ENCODE results near the gene HSPBP1. TPM values are rescaled to one million over a fixed set of nuclear protein-coding genes. Genes with fewer than 3 reads are reported as not detected.
A peak's percentile ranks its signal among the peaks of the same experiment; 100 is the strongest.

Gene HSPBP1
- polyA plus RNA-seq, 1 donor from 2014 or later: 61.1 TPM

DNA sequence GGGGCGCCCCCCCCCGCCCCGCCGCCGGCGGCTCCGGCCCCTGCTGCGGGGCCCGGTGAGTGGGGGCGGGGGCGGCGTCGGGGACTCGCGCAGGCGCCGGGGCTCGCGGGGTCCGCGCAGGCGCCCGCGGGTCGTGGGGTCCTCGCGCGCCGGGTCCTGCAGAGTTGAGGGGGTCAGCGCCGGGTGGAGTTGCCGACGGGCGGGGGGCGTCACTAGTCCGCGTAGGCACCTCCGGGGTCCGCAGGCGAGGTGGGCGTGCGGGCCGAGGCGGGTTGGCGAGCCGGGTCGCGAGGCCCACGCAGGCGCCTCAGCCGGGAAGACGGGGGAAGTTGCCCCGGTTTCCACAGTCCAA, 21.5 kb downstream of the HSPBP1 start:
- TF ChIP-seq, protein P1, sequence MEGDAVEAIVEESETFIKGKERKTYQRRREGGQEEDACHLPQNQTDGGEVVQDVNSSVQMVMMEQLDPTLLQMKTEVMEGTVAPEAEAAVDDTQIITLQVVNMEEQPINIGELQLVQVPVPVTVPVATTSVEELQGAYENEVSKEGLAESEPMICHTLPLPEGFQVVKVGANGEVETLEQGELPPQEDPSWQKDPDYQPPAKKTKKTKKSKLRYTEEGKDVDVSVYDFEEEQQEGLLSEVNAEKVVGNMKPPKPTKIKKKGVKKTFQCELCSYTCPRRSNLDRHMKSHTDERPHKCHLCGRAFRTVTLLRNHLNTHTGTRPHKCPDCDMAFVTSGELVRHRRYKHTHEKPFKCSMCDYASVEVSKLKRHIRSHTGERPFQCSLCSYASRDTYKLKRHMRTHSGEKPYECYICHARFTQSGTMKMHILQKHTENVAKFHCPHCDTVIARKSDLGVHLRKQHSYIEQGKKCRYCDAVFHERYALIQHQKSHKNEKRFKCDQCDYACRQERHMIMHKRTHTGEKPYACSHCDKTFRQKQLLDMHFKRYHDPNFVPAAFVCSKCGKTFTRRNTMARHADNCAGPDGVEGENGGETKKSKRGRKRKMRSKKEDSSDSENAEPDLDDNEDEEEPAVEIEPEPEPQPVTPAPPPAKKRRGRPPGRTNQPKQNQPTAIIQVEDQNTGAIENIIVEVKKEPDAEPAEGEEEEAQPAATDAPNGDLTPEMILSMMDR (IDR thresholded peaks at IDR 0.05; ENCODE audit: poor library complexity, severe bottlenecking): no peak
- TF ChIP-seq TAF1 (IDR thresholded peaks at IDR 0.05; ENCODE audit: low read depth) (no peak), MXI1 (conservative IDR thresholded peaks at IDR 0.05; ENCODE audit: poor library complexity, severe bottlenecking) (no peak), EZH2 (IDR thresholded peaks at IDR 0.05; ENCODE audit: borderline replicate concordance, insufficient read depth, low read length, poor library complexity, severe bottlenecking) (no peak), EP300 (conservative IDR thresholded peaks at IDR 0.05; ENCODE audit: poor library complexity, severe bottlenecking) (no peak), POLR2AphosphoS5 (IDR thresholded peaks at IDR 0.05) (no peak), SMC3 (conservative IDR thresholded peaks at IDR 0.05; ENCODE audit: poor library complexity) (no peak), RAD21 (conservative IDR thresholded peaks at IDR 0.05) (no peak)
- TF ChIP-seq, protein P2, sequence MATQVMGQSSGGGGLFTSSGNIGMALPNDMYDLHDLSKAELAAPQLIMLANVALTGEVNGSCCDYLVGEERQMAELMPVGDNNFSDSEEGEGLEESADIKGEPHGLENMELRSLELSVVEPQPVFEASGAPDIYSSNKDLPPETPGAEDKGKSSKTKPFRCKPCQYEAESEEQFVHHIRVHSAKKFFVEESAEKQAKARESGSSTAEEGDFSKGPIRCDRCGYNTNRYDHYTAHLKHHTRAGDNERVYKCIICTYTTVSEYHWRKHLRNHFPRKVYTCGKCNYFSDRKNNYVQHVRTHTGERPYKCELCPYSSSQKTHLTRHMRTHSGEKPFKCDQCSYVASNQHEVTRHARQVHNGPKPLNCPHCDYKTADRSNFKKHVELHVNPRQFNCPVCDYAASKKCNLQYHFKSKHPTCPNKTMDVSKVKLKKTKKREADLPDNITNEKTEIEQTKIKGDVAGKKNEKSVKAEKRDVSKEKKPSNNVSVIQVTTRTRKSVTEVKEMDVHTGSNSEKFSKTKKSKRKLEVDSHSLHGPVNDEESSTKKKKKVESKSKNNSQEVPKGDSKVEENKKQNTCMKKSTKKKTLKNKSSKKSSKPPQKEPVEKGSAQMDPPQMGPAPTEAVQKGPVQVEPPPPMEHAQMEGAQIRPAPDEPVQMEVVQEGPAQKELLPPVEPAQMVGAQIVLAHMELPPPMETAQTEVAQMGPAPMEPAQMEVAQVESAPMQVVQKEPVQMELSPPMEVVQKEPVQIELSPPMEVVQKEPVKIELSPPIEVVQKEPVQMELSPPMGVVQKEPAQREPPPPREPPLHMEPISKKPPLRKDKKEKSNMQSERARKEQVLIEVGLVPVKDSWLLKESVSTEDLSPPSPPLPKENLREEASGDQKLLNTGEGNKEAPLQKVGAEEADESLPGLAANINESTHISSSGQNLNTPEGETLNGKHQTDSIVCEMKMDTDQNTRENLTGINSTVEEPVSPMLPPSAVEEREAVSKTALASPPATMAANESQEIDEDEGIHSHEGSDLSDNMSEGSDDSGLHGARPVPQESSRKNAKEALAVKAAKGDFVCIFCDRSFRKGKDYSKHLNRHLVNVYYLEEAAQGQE (IDR thresholded peaks at IDR 0.05; ENCODE audit: borderline replicate concordance): no peak
- Histone ChIP-seq H3K4me3 (ENCODE audit: low read length) (peak overlapping the region; percentile 95), H3K27ac (ENCODE audit: low read length) (peak overlapping the region; percentile 92), H3F3A (ENCODE audit: insufficient read depth, low read length, poor library complexity, severe bottlenecking) (no peaks in the 10 kb centered on the region), H3K9me2 (ENCODE audit: insufficient read depth, low read length) (no peaks in the 10 kb centered on the region), H3K9me3 (ENCODE audit: low read length) (no peaks in the 10 kb centered on the region), H2AFZ (ENCODE audit: low read depth, low read length) (peak overlapping the region; percentile 80), H3K27me3 (ENCODE audit: insufficient read depth, low read depth, low read length) (no peaks in the 10 kb centered on the region), H4K20me1 (ENCODE audit: insufficient read depth) (peaks cover 10% of the 10 kb centered on the region), H3K4me2 (ENCODE audit: low read length) (no peak overlapping the region), H3K79me2 (replicated peaks; ENCODE audit: insufficient read depth, low read length) (peaks cover 41% of the 10 kb centered on the region), H3K9ac (ENCODE audit: low read length) (peak overlapping the region; percentile 95), H3K36me3 (ENCODE audit: insufficient read depth, low read length) (no peaks in the 10 kb centered on the region)

DNA sequence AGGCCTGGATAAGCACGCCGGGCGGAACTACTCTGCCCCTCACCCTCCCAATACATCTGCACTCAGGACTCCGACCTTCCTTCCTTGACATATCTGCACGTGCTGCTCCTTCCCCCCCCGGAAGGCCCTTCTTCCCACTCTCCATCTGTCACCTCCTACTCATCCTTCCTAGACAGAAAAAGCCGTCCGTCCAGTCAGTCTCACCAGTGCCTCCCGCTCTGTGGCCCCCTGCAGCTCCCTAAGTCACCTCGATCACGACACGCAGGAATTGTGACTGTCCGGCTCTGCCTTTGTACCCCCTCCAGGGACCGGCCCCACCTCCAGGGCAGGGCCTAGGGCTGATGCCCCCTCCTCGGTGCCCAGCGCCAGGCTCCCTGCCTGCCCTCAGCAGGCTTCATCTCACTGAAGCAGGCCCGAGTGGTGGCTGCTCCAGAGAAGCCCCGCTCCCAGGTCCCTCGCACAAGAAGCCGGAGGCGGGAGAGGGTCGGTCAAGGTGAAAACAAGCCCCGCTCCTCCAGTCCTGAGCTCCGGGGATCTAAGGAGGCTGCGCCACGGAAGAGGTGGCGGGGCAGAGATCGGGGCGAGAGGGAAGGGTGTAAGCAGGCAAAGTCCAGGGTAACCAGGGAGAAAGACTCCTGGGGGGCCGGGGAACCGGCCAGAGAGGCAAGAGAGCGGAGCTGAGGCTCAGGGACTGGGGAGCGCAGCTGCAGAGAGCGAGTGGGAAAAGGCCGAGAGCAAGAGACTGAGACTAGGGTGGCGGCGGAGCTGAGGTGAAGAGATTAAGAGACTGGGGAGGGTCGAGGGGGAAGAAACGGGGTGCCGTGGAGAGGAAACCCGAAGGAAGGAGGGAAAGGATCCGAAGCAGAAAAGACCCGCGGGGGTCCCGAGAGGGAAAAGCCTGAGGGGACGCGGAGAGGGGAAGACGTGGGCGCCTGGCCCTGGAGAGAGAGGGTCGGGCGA, 22.2 kb downstream of the HSPBP1 start:
- TF ChIP-seq POLR2AphosphoS5 (IDR thresholded peaks at IDR 0.05): no peak
- TF ChIP-seq RAD21 (conservative IDR thresholded peaks at IDR 0.05): peak; percentile 15
- Histone ChIP-seq H3K9ac (ENCODE audit: low read length) (peak overlapping the region; percentile 95), H4K20me1 (ENCODE audit: insufficient read depth) (peaks cover 10% of the 10 kb centered on the region), H3K4me2 (ENCODE audit: low read length) (peak overlapping the region; percentile 69), H3K4me3 (ENCODE audit: low read length) (peak overlapping the region; percentile 95), H3K79me2 (replicated peaks; ENCODE audit: insufficient read depth, low read length) (peaks cover 48% of the 10 kb centered on the region), H3F3A (ENCODE audit: insufficient read depth, low read length, poor library complexity, severe bottlenecking) (no peaks in the 10 kb centered on the region), H3K36me3 (ENCODE audit: insufficient read depth, low read length) (no peaks in the 10 kb centered on the region), H3K9me3 (ENCODE audit: low read length) (no peaks in the 10 kb centered on the region), H2AFZ (ENCODE audit: low read depth, low read length) (peak overlapping the region; percentile 24), H3K27me3 (ENCODE audit: insufficient read depth, low read depth, low read length) (no peaks in the 10 kb centered on the region), H3K9me2 (ENCODE audit: insufficient read depth, low read length) (no peaks in the 10 kb centered on the region), H3K27ac (ENCODE audit: low read length) (peak overlapping the region; percentile 92)

Data from neural cell (in vitro differentiated cells).